HG02623 (cell line): ENCODE data around the gene KCND3.

Experiments used
- ATAC-seq: cut with Tn5 transposase; IDR thresholded peaks from one replicate; pipeline ENCODE4 v1.9.1; 2021; ENCODE audit warnings: moderate library complexity; ENCODE audit not compliant: unreplicated experiment

The KCND3 gene

DNA sequence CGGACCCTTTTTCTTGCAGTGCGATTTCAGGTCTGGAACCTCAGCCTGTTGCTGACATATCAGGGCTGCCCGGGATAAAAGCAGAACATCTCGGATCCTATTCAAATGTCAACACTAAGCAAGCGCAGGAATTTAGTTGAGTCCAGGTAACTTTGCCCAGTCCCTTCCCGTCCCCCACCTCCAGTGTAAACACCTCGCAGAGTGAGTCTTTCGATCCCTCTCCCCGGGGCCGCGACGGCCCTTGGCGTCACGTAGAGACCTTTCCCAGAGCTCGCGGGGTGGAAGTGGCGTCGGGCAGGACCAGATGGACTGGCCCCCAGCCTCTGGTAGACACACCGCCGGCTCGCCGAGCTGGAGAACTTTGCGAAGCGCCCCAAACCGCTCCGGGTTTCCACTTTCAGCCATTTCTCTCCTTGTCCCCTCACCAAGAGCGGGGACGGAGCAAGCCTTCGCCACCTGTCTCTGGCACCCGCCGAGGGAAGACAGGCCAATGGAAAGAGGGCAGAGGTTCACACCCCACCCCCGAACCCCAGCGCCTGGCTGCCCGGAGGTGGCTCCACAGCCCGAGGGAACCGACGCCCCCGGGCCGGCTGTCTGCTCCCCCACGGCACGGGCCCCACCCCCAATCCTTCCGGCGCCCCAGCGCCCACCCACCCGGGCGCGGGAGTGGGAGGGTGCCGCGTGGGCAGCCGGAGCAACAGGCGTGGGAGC is 570 bp downstream of the KCND3 start:
- no peak for ATAC-seq

- no peak for ATAC-seq
These were observed 1.1 kb downstream of the KCND3 start for GRCh38 chr1:111988377-111988742.

GRCh38 chr1:111987502-111987901 is 2.0 kb downstream of the KCND3 start:
- ATAC-seq = no peak

DNA sequence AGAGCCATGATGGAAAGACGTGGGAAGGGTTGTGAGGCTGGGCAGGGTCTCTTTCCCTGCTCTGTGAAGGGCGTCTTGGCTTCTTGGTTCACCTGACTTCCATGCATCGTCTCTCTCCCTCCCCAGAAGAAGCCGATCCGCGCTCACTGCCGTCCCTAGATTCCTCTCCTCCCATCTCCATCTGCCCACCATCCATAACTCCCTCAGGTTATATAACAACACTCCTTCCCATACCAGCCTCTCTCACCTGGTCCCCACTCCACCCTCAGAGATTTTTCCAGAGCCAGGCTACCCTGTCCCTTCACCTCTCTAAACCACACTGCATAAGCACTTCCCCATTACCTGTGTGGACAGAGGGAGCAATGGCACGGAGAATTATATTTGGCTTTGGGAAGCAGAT is 6.0 kb downstream of the KCND3 start:
- ATAC-seq = no peak

DNA sequence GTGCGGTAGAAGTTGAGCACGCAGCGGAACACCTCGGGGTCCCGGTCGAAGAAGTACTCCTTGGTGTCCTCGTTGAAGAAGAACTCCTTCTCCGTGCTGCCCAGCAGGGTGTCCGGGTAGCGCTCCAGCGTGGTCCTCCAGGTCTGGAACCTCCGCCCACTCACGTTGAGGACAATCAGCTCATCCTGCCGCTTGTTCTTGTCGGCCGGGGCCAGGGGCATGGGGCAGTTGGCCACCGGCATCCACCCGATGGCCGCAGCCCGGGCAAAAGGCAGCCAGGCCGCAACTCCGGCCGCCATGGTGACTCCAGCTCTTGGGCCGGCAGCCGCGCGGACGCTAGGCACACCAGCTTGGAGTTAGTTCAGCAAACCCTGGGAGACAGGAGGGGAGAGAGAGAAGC is 7.0 kb downstream of the KCND3 start:
- no peak for ATAC-seq

GRCh38 chr1:111981871-111982270 is 7.6 kb downstream of the KCND3 start:
- ATAC-seq = no peak

DNA sequence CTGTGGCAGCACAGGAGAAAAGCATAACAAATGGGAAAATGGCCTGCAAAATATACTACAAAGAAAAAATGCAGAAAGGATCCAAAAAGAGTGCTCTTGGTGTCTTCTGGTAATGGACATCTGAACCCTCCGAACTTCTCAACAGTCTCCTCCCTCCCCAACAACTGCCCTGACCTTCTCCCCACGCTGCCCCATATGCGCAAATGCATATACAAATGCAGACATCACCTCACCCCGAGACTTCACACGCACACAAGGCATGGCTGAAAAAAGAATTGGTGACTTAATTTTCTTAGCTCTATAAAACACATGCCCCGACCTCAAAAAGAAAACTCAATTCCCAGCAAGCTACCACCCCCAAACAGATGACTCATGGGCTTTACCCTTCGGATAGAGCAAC is 8.4 kb downstream of the KCND3 start:
- no peak for ATAC-seq

DNA sequence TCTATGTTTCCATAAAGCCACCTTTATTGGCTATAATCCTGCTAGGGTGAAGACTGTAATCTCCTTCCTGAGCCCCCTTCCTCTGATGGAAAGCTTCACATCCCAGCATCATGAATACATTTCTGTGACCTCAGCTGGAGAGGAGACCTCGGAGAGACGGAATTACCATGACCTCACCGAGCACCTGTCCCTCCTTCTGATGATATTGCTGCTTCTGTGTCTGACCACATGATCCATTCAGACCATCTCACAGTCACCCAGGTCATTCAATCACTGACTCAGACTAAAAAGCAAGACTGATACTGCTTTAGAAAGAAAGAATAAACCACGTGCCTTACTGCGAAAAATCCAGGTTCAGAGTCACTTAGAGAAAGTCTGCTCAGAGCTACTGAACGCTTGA is 8.8 kb downstream of the KCND3 start:
- no peak for ATAC-seq

DNA sequence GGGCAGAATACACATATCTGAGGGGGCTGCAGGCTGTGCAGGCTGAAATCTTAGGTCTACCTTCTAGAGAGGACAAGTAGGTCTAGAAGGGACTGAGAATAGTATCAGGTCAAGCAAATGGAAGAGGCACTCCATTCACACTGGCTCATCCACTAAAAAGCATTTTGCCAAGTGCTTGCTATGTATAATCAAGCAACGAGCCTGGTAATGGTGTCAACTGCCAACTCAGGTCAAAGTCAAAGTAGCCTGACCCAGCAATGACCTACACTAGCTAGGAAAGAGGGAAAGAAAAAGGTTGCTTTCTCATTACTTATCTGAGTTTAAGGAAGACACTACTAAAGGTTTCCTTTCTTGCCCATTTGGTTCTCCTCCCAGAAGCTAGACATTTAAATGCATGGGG is 10.8 kb downstream of the KCND3 start:
- ATAC-seq = no peak

- no peak for ATAC-seq
These were observed 12.1 kb downstream of the KCND3 start for GRCh38 chr1:111977378-111977777.

GRCh38 chr1:111976842-111977241 is 12.6 kb downstream of the KCND3 start:
- ATAC-seq = no peak

- ATAC-seq = no peak
These were observed 13.1 kb downstream of the KCND3 start for GRCh38 chr1:111976332-111976731.

DNA sequence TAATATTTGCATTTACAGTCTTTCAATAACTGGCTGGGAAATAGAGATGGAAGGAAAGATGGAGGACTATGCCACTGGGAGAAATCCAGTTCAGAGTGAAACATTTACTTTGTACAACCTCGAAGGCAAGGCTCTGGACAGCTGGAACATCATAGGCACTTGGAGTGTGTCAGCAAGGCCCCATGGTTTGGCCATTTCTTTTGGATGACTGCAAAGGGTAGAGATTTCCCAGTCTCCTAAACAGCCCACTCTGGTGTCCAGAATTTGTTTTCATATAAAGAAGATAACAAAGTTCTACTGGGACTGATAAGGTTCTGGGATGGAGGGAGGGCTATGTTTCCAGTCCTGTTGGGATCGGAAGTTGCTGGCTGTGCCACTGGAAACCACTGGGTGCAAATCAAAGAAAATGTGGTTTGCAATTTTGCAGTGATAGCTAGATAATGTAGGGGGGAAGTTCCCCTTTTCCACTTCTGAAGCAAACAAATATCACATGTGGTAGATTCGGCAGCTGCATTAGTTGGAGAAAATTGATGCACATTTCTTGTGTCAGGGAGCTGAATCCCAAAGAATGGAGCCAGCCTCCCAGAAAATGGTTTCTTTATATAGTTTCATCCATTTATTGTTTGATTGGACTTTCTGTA is 16.2 kb downstream of the KCND3 start:
- no peak for ATAC-seq

- ATAC-seq = no peak
These were observed 18.1 kb downstream of the KCND3 start for GRCh38 chr1:111971396-111971795.

- ATAC-seq = no peak
These were observed 21.0 kb downstream of the KCND3 start for GRCh38 chr1:111968511-111968910.

GRCh38 chr1:111967886-111968285 is 21.6 kb downstream of the KCND3 start:
- no peak for ATAC-seq

DNA sequence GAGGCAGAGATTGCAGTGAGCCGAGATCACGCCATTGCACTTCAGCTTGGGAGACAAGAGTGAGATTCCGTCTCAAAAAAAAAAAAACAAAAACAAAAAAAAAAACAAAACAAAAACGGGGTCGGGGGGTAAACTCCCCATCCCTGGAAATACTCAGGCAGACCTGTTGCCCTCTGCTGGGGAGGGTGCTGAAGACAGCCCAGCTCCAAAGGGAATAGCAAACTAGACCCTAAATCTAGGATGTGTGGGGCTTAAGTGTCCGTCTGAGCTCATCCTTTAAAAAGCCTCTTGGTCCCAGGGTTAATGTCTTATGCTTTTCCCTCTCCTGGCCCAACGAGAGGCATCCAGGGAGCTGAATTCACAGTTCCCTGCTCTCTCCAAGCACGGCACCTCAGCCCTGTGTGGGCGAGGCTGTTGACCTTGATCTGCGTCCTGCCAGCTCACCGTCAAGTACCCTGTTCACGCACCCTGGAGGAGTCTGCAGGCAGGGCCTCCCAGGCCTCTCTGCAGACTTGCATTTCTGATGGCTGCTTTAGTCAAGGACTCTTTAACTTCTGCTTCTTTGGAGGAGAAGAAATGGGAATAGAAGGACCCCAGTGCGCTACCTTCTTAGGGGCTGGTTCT is 22.3 kb downstream of the KCND3 start:
- ATAC-seq = no peak

- no peak for ATAC-seq
These were observed 23.6 kb downstream of the KCND3 start for GRCh38 chr1:111965781-111966443.

DNA sequence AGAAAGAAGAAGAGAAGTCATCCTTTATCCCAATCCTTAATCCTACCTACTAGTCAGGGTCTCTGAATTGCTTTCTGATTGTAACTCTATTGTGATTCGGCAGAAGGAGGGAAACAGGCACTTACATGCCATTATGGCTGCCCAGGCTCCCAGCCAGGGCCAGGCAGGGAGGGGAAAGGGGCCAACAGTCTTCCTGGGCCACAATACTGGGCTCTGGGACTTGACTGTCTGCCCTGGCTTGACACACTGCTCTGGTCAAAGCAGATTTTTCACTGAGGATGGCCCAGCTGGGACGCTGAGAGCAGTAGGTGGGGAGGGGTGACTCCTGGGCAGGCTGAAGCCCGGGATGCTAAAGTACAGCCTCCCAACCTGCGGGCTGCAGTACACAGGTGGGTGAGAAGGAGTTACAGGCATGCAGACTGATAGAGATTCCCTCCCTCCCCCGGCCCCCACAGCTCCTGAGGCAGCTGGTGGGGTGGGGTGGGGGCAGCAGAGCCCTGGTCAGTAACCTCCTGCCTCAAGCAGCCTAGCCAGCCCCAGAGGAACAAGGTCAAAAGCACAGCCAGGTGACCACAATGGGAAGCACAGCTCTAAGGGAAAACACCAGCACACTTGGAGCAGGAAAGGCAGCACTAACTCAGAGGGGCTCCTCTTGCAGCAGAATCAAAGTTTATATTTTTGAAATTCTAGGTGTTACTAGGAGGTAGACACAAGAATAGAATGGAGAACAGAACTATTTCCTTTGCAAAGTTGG is 25.3 kb downstream of the KCND3 start:
- ATAC-seq = no peak

GRCh38 chr1:111961773-111962565 is 27.5 kb downstream of the KCND3 start:
- ATAC-seq = no peak
